ENCODE data around the gene MTHFS. TPM values are rescaled to one million over a fixed set of nuclear protein-coding genes. Genes with fewer than 3 reads are reported as not detected.
"Not testable (repeated sequence)": the region's sequence is repeated elsewhere in the genome, so short reads cannot be mapped to it uniquely, and the experiment has no call there.

MTHFS gene
- total and polyA plus RNA-seq, 7 donors: 6.9 to 59.9 (median 31.0) TPM

GRCh38 chr15:79916502-79917132 lies 19.8 kb upstream of the MTHFS start:
- H3K27me3 ChIP-seq: no peaks in the 10 kb centered on the region
- H3K4me1 ChIP-seq: no peaks in the 10 kb centered on the region
- H3K36me3 ChIP-seq: peaks cover 0 to 12% (median 3%) of the 10 kb centered on the region in 4 donors
- H3K27ac ChIP-seq: no peak overlapping the region
- H3K9me3 ChIP-seq: peaks cover 21 to 45% (median 32%) of the 10 kb centered on the region in 4 donors
- intact Hi-C loops (cut with DNase I): no loop called here
- DNase-seq: no peak
- TF ChIP-seq EP300 (IDR thresholded peaks at IDR 0.05) (no peak), POLR2A (IDR thresholded peaks at IDR 0.05) (no peak), POLR2AphosphoS5 (IDR thresholded peaks at IDR 0.05) (no peak), CTCF (IDR thresholded peaks at IDR 0.05) (no peak)
- 71 to 91% methylated on average over 3 of the region's 3 CpGs for WGBS, 2 donors
- no peak overlapping the region for H3K4me3 ChIP-seq

DNA sequence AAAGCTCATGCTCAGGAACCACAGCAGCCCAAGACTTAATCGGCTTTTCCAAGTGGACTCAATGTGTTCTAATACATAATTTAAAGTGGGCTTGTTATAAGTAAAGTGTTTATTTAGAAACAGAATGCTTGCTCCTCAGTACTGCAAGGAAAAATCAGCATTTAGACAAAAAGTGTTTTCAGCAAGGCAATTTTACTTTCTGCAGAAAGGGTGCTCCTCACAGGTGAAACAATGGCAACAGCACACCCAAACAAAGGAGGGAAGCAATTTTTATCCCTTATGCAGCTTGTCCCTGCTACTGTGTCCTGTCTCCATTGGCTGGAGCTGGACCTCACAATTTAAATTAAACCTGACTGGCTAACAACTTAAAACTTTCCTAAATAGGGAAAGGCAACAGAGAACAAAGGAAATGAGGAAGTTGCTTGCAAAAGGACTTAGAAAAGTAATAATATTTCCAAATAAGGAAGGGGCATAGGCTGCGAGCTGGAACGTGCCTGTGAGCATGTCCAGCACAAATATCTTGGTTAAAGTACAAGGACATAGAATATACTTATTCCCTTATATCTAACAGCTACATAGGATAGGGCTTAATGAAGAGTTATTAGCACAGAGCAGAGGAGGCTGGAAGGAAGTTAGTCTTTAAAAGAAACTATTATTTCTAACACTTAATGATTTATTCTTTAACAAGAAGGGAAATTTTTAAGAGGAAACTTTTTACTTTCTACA lies 19.1 kb upstream of the MTHFS start:
- DNase-seq; intact Hi-C loops (cut with DNase I); H3K4me1 ChIP-seq; H3K4me3 ChIP-seq; H3K27ac ChIP-seq; H3K27me3 ChIP-seq: not testable (repeated sequence)
- Histone ChIP-seq H3K36me3 (peaks cover 0 to 12% (median 1%) of the 10 kb centered on the region in 4 donors), H3K9me3 (peaks cover 21 to 42% (median 32%) of the 10 kb centered on the region in 4 donors)
- 96 to 98% methylated on average over 3 of the region's 3 CpGs for WGBS, 2 donors

- TF ChIP-seq EP300 (IDR thresholded peaks at IDR 0.05): no peak
- no peak for TF ChIP-seq CTCF (IDR thresholded peaks at IDR 0.05)
- TF ChIP-seq POLR2A (IDR thresholded peaks at IDR 0.05): no peak
- no peak for TF ChIP-seq POLR2AphosphoS5 (IDR thresholded peaks at IDR 0.05)
- Histone ChIP-seq H3K4me3 (no peak overlapping the region), H3K4me1 (no peaks in the 10 kb centered on the region), H3K27ac (no peak overlapping the region), H3K9me3 (peaks cover 19 to 33% (median 26%) of the 10 kb centered on the region in 4 donors), H3K36me3 (peaks cover 0 to 7% (median 0%) of the 10 kb centered on the region in 4 donors), H3K27me3 (no peaks in the 10 kb centered on the region)
- no peak for DNase-seq
- intact Hi-C loops (cut with DNase I): no loop called here
Measured at GRCh38 chr15:79914728-79915127, 17.9 kb upstream of the MTHFS start.

DNA sequence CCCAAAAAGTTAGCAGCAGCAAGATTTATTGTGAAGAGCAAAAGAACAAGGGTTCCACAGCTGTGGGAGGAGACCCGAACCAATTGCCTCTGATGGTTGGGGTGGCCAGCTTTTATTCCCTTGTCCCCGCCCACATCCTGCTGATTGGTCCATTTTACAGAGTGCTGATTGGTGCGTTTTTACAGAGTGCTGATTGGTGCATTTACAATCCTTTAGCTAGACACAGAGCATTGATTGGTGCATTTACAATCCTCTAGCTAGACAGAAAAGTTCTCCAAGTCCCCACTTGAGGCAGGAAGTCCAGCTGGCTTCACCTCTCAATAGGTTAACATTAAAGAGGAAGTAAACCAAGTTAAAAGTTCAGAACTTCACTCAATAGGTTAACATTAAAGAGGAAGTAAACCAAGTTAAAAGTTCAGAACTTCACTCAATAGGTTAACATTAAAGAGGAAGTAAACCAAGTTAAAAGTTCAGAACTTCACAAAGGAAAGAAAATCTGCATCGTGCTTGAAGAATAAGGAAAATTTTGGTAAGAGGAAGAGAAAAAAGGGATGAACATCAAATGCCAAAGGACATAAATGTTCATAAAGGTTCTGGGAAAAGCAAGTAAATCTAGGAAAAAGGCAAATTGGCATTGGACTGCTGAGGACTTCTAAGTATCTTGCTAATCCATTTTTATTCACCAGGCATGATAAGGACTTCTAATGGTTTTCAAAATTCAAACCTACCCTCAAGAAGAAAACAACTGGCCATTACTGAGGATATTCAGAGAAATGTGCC lies 12.9 kb upstream of the MTHFS start:
- H3K27ac ChIP-seq; DNase-seq; H3K9me3 ChIP-seq; H3K4me1 ChIP-seq; intact Hi-C loops (cut with DNase I); H3K4me3 ChIP-seq; H3K36me3 ChIP-seq; H3K27me3 ChIP-seq: not testable (repeated sequence)
- WGBS, 2 donors: 81 to 87% methylated on average over 4 of the region's 4 CpGs

GRCh38 chr15:79904271-79904670 lies 7.5 kb upstream of the MTHFS start:
- Histone ChIP-seq H3K36me3 (no peaks in the 10 kb centered on the region), H3K27me3 (no peaks in the 10 kb centered on the region), H3K9me3 (peaks cover 0 to under 1% (median 0%) of the 10 kb centered on the region in 4 donors), H3K4me3 (no peak overlapping the region), H3K4me1 (no peaks in the 10 kb centered on the region), H3K27ac (no peak overlapping the region)
- intact Hi-C loops (cut with DNase I): no loop called here
- DNase-seq: no peak
- WGBS, 2 donors: 93% methylated on average over 4 of the region's 4 CpGs
- TF ChIP-seq EP300 (IDR thresholded peaks at IDR 0.05) (no peak), CTCF (IDR thresholded peaks at IDR 0.05) (no peak), POLR2A (IDR thresholded peaks at IDR 0.05) (no peak), POLR2AphosphoS5 (IDR thresholded peaks at IDR 0.05) (no peak)
